ENCODE data around the gene ORAI2. TPM values are rescaled to one million over a fixed set of nuclear protein-coding genes. Genes with fewer than 3 reads are reported as not detected.

ORAI2 gene
- total and polyA plus RNA-seq, 7 donors = 1.4 to 38.7 (median 7.9) TPM

GRCh38 chr7:102396710-102397019, 36.7 kb upstream of the ORAI2 start:
- Histone ChIP-seq H3K27ac (peak overlapping the region; percentile 82 to 85 (median 84)), H3K4me1 (peaks cover 0 to 19% (median 10%) of the 10 kb centered on the region in 4 donors), H3K36me3 (peaks cover 6 to 29% (median 13%) of the 10 kb centered on the region in 4 donors), H3K27me3 (no peaks in the 10 kb centered on the region), H3K9me3 (no peaks in the 10 kb centered on the region), H3K4me3 (peak overlapping the region; percentile 77 to 90 (median 86))
- no peak for DNase-seq
- intact Hi-C loops (cut with DNase I) = no loop called here
- no peak for TF ChIP-seq POLR2A (IDR thresholded peaks at IDR 0.05)
- TF ChIP-seq, protein P1, sequence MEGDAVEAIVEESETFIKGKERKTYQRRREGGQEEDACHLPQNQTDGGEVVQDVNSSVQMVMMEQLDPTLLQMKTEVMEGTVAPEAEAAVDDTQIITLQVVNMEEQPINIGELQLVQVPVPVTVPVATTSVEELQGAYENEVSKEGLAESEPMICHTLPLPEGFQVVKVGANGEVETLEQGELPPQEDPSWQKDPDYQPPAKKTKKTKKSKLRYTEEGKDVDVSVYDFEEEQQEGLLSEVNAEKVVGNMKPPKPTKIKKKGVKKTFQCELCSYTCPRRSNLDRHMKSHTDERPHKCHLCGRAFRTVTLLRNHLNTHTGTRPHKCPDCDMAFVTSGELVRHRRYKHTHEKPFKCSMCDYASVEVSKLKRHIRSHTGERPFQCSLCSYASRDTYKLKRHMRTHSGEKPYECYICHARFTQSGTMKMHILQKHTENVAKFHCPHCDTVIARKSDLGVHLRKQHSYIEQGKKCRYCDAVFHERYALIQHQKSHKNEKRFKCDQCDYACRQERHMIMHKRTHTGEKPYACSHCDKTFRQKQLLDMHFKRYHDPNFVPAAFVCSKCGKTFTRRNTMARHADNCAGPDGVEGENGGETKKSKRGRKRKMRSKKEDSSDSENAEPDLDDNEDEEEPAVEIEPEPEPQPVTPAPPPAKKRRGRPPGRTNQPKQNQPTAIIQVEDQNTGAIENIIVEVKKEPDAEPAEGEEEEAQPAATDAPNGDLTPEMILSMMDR (IDR thresholded peaks at IDR 0.05) = no peak
- TF ChIP-seq EP300 (IDR thresholded peaks at IDR 0.05) = no peak
- no peak for TF ChIP-seq POLR2AphosphoS5 (IDR thresholded peaks at IDR 0.05)
- 0 to 1% methylated on average over 12 of the region's 12 CpGs for WGBS, 2 donors

DNA sequence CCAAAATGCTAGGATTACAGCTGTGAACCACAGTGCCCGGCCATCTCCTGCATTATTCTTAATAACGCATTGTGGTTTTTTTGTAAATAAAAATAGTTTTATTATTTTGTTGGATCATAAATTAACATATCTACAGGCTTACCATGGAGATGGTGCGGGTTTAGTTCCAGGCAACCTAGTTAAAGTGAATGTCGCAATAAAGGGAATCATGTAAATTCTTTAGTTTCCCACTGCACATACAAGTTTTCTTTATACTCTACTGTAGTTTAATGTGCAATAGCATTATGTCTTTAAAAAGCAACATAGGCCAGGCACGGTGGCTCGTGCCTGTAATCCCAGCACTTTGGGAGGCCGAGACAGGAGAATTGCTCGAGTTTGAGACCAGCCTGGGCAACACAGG, 34.8 kb upstream of the ORAI2 start:
- no peak for DNase-seq
- Histone ChIP-seq H3K4me3 (no peak overlapping the region), H3K27ac (no peak overlapping the region), H3K27me3 (no peaks in the 10 kb centered on the region), H3K36me3 (peaks cover 6 to 48% (median 27%) of the 10 kb centered on the region in 4 donors), H3K4me1 (peaks cover 0 to 19% (median 10%) of the 10 kb centered on the region in 4 donors), H3K9me3 (no peaks in the 10 kb centered on the region)
- 96% methylated on average over 8 of the region's 8 CpGs for WGBS, 2 donors
- intact Hi-C loops (cut with DNase I) = no loop called here
- TF ChIP-seq, protein P1 (IDR thresholded peaks at IDR 0.05) = no peak
- TF ChIP-seq POLR2AphosphoS5 (IDR thresholded peaks at IDR 0.05) (no peak), POLR2A (IDR thresholded peaks at IDR 0.05) (no peak), EP300 (IDR thresholded peaks at IDR 0.05) (no peak)

DNA sequence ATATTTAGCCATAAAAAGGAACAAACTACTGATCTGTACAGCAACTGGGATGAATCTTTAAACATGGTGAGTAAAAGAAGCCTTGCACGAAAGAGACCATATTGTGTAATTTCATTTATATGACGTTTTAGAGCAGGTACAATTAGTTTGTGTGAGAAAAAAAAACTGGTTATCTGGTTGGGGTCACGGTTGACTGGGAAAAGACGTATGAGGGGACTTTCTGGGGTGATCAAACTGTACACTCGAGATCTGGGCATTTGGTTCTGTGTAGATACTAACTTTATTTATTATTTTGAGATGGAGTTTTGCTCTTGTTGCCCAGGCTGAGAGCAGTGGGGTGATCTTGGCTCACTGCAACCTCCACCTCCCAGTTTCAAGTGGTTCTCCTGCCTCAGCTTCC, 33.0 kb upstream of the ORAI2 start:
- H3K9me3 ChIP-seq = no peaks in the 10 kb centered on the region
- intact Hi-C loops (cut with DNase I) = no loop called here
- no peak overlapping the region for H3K4me3 ChIP-seq
- no peaks in the 10 kb centered on the region for H3K27me3 ChIP-seq
- peaks cover 0 to 19% (median 10%) of the 10 kb centered on the region in 4 donors for H3K4me1 ChIP-seq
- H3K27ac ChIP-seq = no peak overlapping the region
- peaks cover 12 to 66% (median 33%) of the 10 kb centered on the region in 4 donors for H3K36me3 ChIP-seq
- DNase-seq = no peak
- TF ChIP-seq EP300 (IDR thresholded peaks at IDR 0.05) = no peak
- TF ChIP-seq POLR2A (IDR thresholded peaks at IDR 0.05) = no peak
- no peak for TF ChIP-seq POLR2AphosphoS5 (IDR thresholded peaks at IDR 0.05)
- TF ChIP-seq, protein P1 (IDR thresholded peaks at IDR 0.05) = no peak
- 89 to 91% methylated on average over 5 of the region's 5 CpGs for WGBS, 2 donors

GRCh38 chr7:102403563-102403962, 29.8 kb upstream of the ORAI2 start:
- Histone ChIP-seq H3K27me3 (no peaks in the 10 kb centered on the region), H3K4me3 (no peak overlapping the region), H3K27ac (no peak overlapping the region), H3K9me3 (no peaks in the 10 kb centered on the region), H3K36me3 (peaks cover 12 to 98% (median 61%) of the 10 kb centered on the region in 4 donors), H3K4me1 (no peaks in the 10 kb centered on the region)
- intact Hi-C loops (cut with DNase I) = no loop called here
- 96 to 97% methylated on average over 3 of the region's 3 CpGs for WGBS, 2 donors
- no peak for DNase-seq
- TF ChIP-seq POLR2AphosphoS5 (IDR thresholded peaks at IDR 0.05) = no peak
- TF ChIP-seq POLR2A (IDR thresholded peaks at IDR 0.05) = no peak
- TF ChIP-seq, protein P1 (IDR thresholded peaks at IDR 0.05) = no peak
- no peak for TF ChIP-seq EP300 (IDR thresholded peaks at IDR 0.05)
